Sigmoid colon (tissue), 3 donors: ENCODE measurements around the gene U2SURP.

Experiments used
- CTCF ChIP-seq, 4 experiments: fragments of 450-650 bp in 3 of 4; fragments of 200-600 bp in 1 of 4; IDR thresholded peaks; one replicate each; pipeline ENCODE4 v1.5.1; 2016 to 2019; ENCODE audit warnings: antibody characterized with exemption in 4 of 4, mild to moderate bottlenecking in 3 of 4, moderate library complexity in 2 of 4
- POLR2A ChIP-seq, 2 donors: fragments of 450-650 bp; IDR thresholded peaks; one replicate each; pipeline ENCODE4 v1.6.1; 2016; ENCODE audit warnings: antibody characterized with exemption in 2 of 2, mild to moderate bottlenecking in 2 of 2, moderate library complexity in 2 of 2

DNA sequence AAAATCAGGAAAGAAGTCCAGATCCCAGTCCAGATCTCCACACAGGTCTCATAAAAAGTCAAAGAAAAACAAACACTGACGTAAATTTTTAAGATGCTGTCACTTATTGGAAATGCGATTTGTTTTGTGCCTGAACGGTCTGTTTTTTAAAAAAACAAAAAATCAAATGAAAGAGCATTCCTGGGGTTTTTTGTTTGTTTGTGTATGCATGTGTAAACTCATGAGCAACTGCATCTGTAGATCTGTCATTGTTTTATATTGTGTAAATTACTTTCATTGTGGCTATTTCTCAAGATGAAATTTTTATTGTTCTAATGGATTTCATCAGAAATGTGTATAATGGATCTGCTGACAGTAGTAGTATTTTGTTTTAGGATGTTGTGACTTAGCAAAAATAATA, 55.0 kb downstream of the U2SURP start:
- TF ChIP-seq CTCF (IDR thresholded peaks at IDR 0.05) (no peak), POLR2A (IDR thresholded peaks at IDR 0.05) (no peak)
